Measurements from ENCODE around the gene NPY.

DNA sequence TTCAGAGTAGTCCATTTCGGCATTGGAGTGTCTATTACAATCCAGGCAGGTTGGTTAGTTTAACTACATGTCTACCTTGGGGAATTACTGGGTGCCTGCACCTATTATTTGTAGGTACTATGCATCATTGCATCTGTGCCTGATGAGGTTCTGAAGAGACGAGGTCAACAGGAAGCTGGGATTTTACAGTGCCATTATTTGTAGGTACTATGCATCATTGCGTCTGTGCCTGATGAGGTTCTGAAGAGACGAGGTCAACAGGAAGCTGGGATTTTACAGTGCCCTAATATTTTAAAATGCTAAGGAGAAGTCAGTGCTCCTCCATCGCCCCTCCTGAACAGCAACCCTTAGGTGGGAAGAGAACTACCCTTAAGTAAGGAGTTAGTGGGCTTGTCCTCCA, 41.7 kb downstream of the NPY start:
- TF ChIP-seq, protein P1, sequence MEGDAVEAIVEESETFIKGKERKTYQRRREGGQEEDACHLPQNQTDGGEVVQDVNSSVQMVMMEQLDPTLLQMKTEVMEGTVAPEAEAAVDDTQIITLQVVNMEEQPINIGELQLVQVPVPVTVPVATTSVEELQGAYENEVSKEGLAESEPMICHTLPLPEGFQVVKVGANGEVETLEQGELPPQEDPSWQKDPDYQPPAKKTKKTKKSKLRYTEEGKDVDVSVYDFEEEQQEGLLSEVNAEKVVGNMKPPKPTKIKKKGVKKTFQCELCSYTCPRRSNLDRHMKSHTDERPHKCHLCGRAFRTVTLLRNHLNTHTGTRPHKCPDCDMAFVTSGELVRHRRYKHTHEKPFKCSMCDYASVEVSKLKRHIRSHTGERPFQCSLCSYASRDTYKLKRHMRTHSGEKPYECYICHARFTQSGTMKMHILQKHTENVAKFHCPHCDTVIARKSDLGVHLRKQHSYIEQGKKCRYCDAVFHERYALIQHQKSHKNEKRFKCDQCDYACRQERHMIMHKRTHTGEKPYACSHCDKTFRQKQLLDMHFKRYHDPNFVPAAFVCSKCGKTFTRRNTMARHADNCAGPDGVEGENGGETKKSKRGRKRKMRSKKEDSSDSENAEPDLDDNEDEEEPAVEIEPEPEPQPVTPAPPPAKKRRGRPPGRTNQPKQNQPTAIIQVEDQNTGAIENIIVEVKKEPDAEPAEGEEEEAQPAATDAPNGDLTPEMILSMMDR (IDR thresholded peaks at IDR 0.05): no peak
- no peak for TF ChIP-seq POLR2AphosphoS5 (IDR thresholded peaks at IDR 0.05; ENCODE audit: low read depth, low read length)

Data from Panc1 (cell line).